Pulmonary artery endothelial cell (primary cell): ENCODE measurements around the gene LRRK2. TPM values are rescaled to one million over a fixed set of nuclear protein-coding genes. Genes with fewer than 3 reads are reported as not detected.
"Not testable (repeated sequence)": the region's sequence is repeated elsewhere in the genome, so short reads cannot be mapped to it uniquely, and the experiment has no call there.

Source experiments
- DNase-seq: peaks from one replicate; pipeline ENCODE4 v3.0.0-alpha.2; 2011; ENCODE audit warnings: low read depth, low spot score
- total RNA-seq: library from RNA; depleted of rRNA; stranded (reverse); fragments of >200 nt; gene quantifications from 2 replicates; pipeline ENCODE4 v1.2.3, GENCODE V29; 2014

LRRK2 gene
- total RNA-seq, 1 donor from 2014 or later, result 3.8 TPM

- DNase-seq, result no peak
Measured at GRCh38 chr12:40313928-40314327, 89.1 kb downstream of the LRRK2 start.

DNA sequence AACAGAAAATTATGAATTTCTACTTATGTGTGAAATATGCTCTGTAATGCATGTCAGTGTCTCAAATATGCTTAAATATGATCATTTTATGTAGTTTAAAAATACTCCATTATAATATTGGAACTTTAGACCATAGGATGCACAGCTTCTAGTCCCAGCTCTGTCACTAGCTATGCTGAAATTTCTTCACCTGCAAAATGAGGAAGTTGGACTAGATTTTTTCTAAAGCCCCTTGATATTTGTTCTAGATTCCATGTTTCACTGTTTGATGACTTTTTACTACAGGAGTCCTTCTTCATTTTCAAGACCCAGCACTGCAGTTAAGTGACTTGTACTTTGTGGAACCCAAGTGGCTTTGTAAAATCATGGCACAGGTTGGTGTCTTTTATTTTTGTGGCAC is 90.1 kb downstream of the LRRK2 start:
- DNase-seq, result no peak

DNA sequence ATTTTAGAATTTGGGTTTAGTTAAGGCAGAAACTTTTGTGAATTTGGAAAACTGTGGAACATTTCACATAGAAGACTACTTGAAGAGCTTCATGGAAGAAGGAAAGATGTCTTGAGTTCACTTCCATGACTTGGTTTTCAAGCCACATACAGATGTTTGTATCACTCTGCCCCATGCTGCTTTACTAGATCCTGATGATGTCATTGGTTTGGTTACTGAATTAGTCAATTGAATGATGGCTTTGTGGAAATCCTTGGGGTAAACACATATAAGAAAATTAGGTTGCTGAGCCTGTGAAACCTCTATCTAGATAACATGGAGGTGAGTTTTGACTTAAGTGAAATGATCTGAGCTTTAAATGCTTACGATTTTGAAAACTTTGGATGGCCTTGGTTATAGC is 90.6 kb downstream of the LRRK2 start:
- DNase-seq, result no peak

DNA sequence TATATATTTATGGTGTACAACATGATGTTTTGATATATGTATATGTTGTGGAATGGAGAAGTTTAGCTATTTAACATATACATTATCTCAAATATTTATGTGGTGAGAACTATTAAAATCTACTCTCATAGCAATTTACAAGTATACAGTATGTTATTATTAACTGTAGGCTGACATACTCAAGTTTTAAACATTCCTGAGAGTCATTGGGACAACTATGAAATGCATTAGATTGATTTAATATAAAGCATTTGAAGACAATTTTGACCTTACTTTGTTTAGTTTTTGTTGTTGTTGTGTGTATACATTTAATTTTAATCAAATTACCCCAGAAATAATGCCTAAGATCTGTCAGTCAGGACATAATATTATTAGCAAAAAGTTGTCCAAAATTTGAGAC is 99.5 kb downstream of the LRRK2 start:
- no peak for DNase-seq

DNA sequence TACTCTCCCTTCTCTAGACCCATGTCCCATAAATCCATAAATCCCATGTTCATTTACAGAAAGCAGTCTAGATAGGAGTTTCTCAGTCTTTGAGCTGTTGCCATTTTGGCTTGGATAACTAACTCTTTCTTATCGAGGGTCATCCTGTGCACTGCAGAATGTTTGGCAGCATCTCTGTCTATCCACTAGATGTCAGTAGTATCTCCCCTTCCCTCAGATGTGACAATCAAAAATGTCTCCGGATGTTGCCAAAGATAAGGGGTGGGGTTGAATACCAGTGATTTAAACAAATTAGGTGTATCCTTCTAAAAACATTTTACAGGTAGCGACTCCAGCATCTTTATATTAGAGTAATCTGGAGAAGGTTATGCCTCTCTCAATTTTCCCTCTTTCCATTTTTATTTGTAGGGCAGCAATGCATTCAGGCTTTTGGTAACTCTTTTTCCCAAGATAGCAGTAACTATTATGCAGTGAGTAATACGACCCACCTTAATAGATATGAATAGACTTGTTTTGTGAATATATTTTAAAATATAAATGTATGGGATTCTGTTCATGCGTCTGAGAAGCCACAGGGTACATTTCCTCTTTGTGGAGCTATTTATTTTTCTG is 100.7 kb downstream of the LRRK2 start:
- DNase-seq, result no peak

GRCh38 chr12:40327535-40327934 is 102.7 kb downstream of the LRRK2 start:
- DNase-seq, result no peak

- DNase-seq, result no peak
Measured at GRCh38 chr12:40330180-40330579, 105.4 kb downstream of the LRRK2 start.

DNA sequence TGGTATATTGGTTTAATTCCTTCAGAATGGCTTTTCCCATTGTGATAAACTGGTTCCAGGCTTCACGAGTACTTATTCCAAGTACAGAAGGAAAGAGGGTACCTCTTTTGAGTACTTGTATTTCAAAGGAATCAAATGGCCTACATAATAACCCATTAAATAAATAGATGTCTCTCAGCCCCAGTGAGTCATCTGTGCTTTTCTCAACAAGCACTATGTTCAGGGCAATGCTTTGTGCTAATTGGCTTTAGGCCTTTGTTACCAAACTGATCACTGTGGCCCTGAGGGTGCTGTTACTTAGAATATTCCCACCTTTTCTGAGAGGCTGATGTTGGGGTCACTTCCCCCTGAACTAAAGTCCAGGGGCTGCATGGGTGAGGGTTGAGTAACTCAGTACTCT is 107.1 kb downstream of the LRRK2 start:
- no peak for DNase-seq

- DNase-seq, result no peak
Measured at GRCh38 chr12:40335991-40336390, 111.2 kb downstream of the LRRK2 start.

DNA sequence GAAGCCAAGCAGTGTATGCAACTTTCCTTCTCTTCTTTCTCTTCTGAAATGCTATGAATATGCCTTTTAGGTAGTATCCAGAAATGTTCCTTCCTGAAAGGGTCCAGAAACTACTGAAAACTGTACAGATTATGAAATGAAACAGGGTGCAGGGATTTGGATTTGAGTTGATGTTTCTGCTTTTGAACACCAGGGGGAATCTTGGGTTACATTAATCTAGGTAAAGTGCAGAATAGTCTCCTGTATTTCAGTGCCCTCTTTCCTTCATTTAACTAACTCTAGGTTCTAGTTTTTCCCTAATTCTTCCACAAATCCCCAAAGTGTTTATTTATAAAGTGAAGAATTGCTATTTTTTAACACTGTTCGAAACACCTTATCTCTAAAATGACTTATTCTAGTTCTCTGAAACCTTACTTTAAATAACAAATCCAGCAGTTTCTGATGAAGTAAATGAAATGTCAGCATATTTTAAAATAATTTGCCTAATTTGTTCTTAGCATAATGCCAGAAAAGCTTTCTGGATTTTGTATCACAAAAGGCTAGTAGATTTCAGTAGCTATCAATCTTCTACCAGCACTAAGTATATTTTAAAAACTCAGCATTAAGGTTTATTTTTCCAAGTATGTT is 111.9 kb downstream of the LRRK2 start:
- DNase-seq, result no peak

DNA sequence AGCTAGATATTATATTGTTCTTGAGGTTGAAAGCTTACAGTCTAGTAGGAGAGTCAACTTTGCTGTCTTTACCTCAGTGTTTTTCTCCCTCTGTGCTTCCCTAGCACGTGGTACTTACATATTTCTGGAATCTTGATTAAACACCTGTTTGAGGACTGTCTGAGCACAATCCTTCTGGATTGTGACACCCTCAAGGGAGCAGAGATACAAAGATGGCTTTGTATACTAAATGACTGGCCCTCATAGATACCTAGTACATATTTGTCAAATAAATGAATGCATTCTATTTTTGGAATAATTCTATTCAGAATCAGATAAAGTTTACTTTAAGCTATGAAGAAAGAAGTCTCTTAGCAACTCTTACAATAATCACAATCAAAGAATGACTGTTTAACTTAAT is 113.3 kb downstream of the LRRK2 start:
- DNase-seq, result no peak

- no peak for DNase-seq
Measured at GRCh38 chr12:40338621-40339020, 113.8 kb downstream of the LRRK2 start.

- DNase-seq, result no peak
Measured at GRCh38 chr12:40342010-40342409, 117.2 kb downstream of the LRRK2 start.

- DNase-seq, result no peak
Measured at GRCh38 chr12:40343124-40343523, 118.3 kb downstream of the LRRK2 start.

DNA sequence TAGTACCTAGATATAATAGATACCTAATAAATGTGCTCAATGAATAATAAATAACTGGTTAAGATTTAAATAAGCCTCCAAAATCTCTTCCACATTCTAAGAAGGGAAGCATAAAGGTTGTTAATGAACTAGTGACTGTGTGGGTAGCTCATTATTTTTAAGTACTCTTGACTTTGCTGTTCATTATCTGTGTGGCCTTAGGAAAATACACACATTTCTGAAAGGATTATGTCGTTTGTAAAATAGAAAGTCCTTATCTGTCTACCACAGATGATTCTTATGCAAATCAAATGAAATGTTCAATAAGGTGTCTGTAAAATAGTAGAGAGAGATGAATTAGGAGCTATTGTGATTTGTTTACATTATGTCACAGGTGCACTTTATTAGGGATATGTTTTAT is 119.5 kb downstream of the LRRK2 start:
- no peak for DNase-seq

DNA sequence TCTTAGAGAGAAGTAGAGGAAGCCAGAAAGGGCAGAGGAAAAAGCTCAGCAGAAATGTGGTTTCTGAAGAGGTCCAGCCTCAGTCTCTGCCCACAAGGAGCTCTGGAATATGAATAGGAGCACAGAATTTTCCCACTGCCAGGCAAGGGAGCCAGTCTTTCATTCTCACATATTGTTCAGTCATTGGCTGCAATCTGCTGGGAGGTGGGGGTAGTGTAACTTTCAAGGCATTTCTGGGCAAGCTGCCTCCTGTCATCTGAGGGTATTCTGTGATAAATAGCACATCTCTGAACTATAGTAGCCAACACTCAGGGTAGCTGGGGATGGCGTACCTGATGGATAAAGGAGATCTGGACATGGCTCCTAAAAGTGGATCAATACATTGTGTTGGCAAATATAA is 127.2 kb downstream of the LRRK2 start:
- no peak for DNase-seq

DNA sequence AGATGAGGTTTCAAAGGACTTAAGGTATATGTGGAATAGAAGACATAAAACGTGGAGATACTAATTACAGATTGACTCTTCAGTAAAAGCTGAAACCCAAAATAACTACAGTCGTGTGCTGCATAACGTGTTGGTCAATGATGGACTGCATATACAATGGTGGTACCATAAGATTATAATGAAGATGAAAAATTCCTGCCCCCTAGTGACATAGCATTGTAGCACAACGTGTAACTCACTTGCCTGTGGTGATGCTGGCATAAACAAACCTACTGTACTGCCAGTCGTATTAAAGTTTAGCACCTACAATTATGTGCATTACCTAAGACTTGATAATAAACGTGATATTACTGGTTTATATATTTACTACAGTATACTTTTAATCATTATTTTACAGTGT is 150.3 kb downstream of the LRRK2 start:
- no peak for DNase-seq

- DNase-seq, result no peak
Measured at GRCh38 chr12:40376533-40377267, 151.9 kb downstream of the LRRK2 start.

DNA sequence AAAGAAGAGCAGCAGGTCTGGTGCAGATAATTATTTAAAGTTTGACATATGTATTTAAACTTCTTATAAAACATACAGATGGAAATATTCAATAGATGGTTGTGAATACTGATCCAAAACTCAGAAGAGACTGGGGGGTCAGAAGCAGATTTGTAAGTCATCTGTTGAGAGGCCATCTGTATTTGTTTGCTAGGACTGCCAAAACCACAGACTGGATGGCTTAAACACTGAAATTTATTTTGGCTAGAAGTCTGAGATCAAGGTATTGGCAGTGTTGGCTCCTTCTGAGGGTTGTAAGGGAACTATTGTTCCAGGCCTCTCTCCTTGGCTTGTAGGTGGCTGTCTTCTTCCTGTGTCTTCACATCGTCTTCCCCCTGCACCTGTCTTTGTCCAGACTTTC is 153.9 kb downstream of the LRRK2 start:
- no peak for DNase-seq

GRCh38 chr12:40382217-40382616 is 157.4 kb downstream of the LRRK2 start:
- no peak for DNase-seq

DNA sequence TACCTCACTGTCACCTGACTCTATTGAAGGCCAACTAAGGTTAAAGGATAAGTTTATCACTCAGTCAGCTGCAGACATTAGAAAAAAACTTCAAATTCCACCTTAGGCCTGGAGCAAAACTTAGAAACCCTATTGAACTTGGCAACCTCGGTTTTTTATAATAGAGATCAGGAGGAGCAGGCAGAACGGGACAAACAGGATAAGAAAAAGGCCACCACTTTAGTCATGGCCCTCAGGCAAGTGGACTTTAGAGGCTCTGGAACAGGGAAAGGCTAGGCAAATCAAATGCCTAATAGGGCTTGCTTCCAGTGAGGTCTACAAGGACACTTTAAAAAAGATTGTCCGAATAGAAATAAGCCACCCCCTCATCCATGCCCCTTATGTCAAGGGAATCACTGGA is 162.5 kb downstream of the LRRK2 start:
- DNase-seq, result not testable (repeated sequence)

GRCh38 chr12:40390980-40391379 is 166.2 kb downstream of the LRRK2 start:
- no peak for DNase-seq

GRCh38 chr12:40393026-40393425 is 168.2 kb downstream of the LRRK2 start:
- DNase-seq, result no peak
